ENCODE data around the gene SUPT5H. TPM values are rescaled to one million over a fixed set of nuclear protein-coding genes. Genes with fewer than 3 reads are reported as not detected.

SUPT5H gene
- total and polyA plus RNA-seq, 4 donors = 35.9 to 158 (median 112) TPM

DNA sequence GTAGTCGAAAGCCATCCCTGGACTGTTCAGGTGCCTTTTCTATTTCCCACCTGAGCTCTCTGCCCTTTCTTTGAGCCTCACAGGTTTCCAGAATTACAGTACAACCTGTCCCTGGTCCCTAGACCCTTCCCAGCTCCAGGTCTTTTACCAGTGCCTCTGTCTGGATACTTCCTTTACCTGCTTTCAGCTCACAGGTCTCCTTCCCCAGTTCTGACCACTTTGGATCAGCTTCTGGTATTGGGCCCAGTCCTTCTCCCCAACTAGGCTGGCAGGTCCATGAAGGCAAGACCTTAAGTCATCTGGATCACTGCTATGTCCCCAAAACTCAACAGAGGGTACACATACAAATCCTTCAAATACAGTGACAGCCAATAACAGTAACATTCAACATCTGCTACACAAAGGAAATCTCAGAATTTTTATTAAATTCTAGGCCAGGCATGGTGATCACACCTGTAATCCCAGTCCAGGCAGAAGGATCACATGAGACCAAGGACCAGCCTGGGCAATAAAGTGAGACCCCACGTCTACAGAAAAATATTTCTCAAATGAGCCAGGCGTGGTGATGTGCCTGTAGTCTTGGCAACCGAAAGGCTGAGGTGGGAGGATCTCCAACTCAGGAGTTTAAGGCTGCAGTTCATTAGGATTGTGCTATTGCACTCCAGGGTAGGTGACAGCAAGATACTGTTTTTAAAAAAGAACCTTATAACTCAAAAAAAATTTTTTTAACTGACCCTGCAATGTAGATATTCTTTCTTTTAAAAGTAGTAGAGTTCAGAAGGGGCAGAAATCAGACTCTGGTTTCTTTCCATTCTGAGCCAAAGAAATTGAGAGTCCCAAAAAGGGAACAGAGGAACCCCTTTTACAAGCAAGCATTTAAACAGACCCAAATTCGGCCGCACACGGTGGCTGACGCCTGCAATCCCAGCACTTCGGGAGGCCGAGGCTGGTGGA lies 11.0 kb upstream of the SUPT5H start:
- H3K27ac ChIP-seq (ENCODE audit: low read depth, low read length) = no peak overlapping the region
- H3K9me3 ChIP-seq (ENCODE audit: control insufficient read depth, insufficient read depth, low read length) = no peaks in the 10 kb centered on the region
- peaks cover 22% of the 10 kb centered on the region for H3K4me1 ChIP-seq (ENCODE audit: control insufficient read depth, insufficient read depth, low read length)
- H3K27me3 ChIP-seq (ENCODE audit: control insufficient read depth, insufficient read depth, low read length) = no peaks in the 10 kb centered on the region
- DNase-seq (ENCODE audit: low read depth in 4 of 6, low spot score in 6 of 6) = no peak
- H3K4me3 ChIP-seq (ENCODE audit: low read depth, low read length) = peak overlapping the region; percentile 84
- H3K36me3 ChIP-seq (ENCODE audit: control insufficient read depth, insufficient read depth, low read length) = peaks cover 37% of the 10 kb centered on the region
- WGBS (ENCODE audit: insufficient coverage) = 55% methylated on average over 4 of the region's 10 CpGs

DNA sequence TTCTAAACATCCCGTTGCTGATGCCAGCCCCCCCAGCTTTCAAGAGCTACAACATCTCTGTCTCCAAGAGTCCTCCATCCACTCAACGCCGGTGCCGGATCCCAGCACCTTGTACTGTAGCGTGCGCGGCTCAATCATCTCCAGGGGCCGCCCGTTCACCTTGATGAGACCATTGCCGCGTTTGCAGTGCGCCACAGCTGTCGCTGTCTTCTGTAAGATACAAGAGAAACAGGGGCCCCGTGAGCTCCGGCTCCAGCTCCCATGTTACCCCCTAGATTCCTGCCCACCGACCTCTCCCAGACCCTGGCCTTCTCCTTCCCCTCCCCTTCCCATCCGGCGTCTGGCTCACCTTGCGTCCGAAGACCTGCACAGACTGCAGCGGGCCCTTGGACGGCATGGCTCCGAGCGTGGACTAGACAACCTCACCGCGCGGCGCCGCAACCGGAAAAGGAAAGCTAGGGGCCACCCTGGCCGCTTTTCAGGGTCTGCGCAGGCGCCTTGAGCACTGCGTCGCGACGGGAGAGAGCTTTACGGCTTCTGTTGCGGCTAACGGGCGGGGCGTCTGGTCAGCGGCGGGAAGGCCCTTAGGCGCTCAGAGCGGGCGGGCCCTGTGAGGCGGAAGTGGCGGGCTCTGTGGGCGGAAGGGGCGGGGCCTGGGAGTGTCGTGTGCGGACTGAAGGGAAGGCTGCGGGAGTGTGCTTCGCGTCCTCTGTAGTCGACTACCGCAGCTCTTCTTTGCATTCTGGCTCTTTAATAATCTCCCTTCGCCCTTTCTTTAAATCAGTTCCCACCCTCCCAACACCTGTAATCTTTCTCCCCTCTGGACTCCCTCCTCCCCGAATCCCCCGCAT lies 9.7 kb upstream of the SUPT5H start, which contains the start of gene RPS16:
RPS16 (minus strand) TSS at position 451 of the 851 bp plus-strand sequence; CDS start at position 397, 54 bp downstream.
- Histone ChIP-seq H3K36me3 (ENCODE audit: control insufficient read depth, insufficient read depth, low read length) (peaks cover 37% of the 10 kb centered on the region), H3K27ac (ENCODE audit: low read depth, low read length) (peak within 1 kb of the TSS; percentile 93), H3K4me1 (ENCODE audit: control insufficient read depth, insufficient read depth, low read length) (peaks cover 26% of the 10 kb centered on the region), H3K9me3 (ENCODE audit: control insufficient read depth, insufficient read depth, low read length) (no peaks in the 10 kb centered on the region), H3K4me3 (ENCODE audit: low read depth, low read length) (peak within 1 kb of the TSS; percentile 84), H3K27me3 (ENCODE audit: control insufficient read depth, insufficient read depth, low read length) (no peaks in the 10 kb centered on the region)
- WGBS (ENCODE audit: insufficient coverage) = 0% methylated on average over 54 of the region's 61 CpGs
- DNase-seq (ENCODE audit: low read depth in 4 of 6, low spot score in 6 of 6) = peak; percentile 83 to 99 (median 94)

DNA sequence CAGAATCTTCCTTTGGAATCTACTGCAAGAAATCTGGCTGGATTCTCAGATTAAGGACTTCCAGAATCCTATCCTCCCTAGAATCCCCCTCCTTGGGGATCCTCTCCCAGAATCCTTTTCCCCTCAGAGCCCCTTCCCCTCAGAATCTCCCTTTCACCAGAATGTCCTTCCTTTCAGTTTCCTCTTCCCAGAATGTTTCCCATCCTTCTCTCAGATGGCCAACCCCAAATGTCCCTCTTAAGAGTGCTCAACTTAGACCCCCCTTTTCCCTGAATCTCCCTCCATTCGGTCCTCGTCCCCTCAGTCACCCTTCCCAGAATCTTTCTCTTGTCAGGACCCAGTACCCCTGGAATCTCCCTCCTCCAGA lies 9.0 kb upstream of the SUPT5H start:
- Histone ChIP-seq H3K27me3 (ENCODE audit: control insufficient read depth, insufficient read depth, low read length) (no peaks in the 10 kb centered on the region), H3K4me1 (ENCODE audit: control insufficient read depth, insufficient read depth, low read length) (peaks cover 22% of the 10 kb centered on the region), H3K9me3 (ENCODE audit: control insufficient read depth, insufficient read depth, low read length) (no peaks in the 10 kb centered on the region), H3K27ac (ENCODE audit: low read depth, low read length) (peak overlapping the region; percentile 93), H3K36me3 (ENCODE audit: control insufficient read depth, insufficient read depth, low read length) (peaks cover 32% of the 10 kb centered on the region), H3K4me3 (ENCODE audit: low read depth, low read length) (peak overlapping the region; percentile 84)
- WGBS (ENCODE audit: insufficient coverage) = 0% methylated on average over 2 of the region's 2 CpGs
- DNase-seq (ENCODE audit: low read depth in 4 of 6, low spot score in 6 of 6) = no peak

DNA sequence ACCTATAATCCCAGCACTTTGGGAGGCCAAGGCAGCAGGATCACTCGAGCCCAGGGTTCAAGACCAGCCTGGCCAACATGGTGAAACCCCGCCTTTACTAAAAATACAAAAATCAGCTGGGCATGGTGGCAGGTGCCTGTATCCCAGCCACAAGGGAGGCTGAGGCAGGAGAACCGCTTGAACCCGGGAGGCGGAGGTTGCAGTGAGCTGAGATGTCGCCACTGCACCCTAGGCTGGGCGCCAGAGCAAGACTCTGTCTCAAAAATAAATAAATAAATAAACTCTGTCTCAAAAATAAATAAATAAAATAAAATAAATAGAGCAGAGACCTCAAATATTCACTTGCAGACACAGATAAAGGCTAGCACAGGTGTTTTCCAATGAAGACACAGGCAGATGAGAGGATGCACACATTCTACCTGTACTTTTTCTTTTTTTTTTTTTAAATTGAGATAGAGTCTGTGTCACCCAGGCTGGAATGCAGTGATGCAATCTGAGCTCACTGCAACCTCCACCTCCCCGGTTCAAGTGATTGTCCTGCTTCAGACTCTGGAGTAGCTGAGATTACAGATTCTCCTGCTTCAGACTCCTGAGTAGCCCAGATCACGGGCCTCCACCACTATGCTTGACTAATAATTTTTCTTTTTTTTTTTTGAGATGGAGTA lies 7.0 kb upstream of the SUPT5H start:
- no peak for DNase-seq (ENCODE audit: low read depth in 4 of 6, low spot score in 6 of 6)
- H3K27ac ChIP-seq (ENCODE audit: low read depth, low read length) = no peak overlapping the region
- no peak overlapping the region for H3K4me3 ChIP-seq (ENCODE audit: low read depth, low read length)
- peaks cover 12% of the 10 kb centered on the region for H3K36me3 ChIP-seq (ENCODE audit: control insufficient read depth, insufficient read depth, low read length)
- H3K4me1 ChIP-seq (ENCODE audit: control insufficient read depth, insufficient read depth, low read length) = peaks cover 22% of the 10 kb centered on the region
- no peaks in the 10 kb centered on the region for H3K27me3 ChIP-seq (ENCODE audit: control insufficient read depth, insufficient read depth, low read length)
- 93% methylated on average over 3 of the region's 9 CpGs for WGBS (ENCODE audit: insufficient coverage)
- no peaks in the 10 kb centered on the region for H3K9me3 ChIP-seq (ENCODE audit: control insufficient read depth, insufficient read depth, low read length)

DNA sequence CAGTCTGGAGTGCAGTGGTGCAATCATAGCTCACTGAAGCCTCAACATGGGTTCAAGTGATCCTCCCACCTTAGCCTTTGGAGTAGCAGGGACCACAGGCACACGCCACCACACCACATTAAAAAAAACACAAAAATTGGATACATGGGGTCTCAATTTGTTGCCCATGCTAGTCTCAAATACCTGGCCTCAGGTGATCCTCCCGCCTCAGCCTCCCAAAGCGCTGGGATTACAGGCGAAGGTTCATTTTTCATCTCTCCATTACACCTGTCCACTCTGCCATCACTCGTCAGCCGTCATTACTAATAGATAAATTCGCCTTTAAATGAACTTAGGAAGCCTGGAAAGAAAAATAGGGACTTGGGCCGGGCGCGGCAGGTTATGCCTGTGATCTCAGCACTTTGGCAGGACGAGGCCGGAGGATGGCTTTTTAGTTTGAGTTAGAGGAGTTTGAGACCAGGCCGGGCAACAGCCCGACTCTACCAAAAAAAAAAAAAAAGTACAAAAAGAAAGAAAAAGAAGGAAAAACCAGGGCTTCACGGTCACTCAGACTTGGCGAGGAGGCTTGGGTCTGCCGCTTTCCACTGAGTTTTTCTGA lies 685 bp upstream of the SUPT5H start:
- peaks cover 26% of the 10 kb centered on the region for H3K36me3 ChIP-seq (ENCODE audit: control insufficient read depth, insufficient read depth, low read length)
- H3K4me1 ChIP-seq (ENCODE audit: control insufficient read depth, insufficient read depth, low read length) = peaks cover 23% of the 10 kb centered on the region
- 10% methylated on average over 6 of the region's 17 CpGs for WGBS (ENCODE audit: insufficient coverage)

DNA sequence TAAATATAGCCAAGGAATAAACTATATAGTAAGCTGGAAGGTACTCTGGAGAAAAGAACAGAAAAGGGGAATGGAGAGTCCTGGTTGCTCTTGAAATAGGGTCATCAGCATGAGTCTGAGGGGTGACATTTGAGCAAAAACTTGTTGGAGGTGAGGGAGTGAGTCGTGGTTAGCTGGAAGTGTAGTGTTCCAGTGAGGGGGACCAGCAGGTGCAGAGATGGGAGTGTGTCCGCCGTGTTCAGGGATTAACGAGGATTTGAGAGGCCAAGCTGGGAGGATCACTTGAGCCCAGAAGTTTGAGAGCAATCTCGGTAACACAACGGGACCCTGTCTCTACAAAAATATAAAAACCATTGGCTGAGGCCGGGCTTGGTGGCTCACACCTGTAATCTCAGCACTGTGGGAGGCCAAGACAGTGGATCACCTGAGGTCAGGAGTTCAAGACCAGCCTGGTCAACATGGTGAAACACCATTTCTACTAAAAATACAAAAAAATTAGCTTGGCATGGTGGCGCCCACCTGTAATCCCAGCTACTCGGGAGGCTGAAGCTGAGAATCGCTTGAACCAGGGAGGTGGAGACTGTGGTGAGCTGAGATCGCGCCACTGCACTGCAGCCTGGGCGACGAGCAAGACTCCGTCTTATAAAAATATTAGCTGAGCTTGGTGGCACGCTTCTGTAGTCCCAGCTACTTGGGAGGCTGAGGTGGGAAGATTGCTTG lies 1.1 kb downstream of the SUPT5H start:
- H3K27me3 ChIP-seq (ENCODE audit: control insufficient read depth, insufficient read depth, low read length) = no peaks in the 10 kb centered on the region
- H3K27ac ChIP-seq (ENCODE audit: low read depth, low read length) = no peak overlapping the region
- H3K36me3 ChIP-seq (ENCODE audit: control insufficient read depth, insufficient read depth, low read length) = peaks cover 31% of the 10 kb centered on the region
- DNase-seq (ENCODE audit: low read depth in 4 of 6, low spot score in 6 of 6) = no peak
- H3K9me3 ChIP-seq (ENCODE audit: control insufficient read depth, insufficient read depth, low read length) = no peaks in the 10 kb centered on the region
- peaks cover 19% of the 10 kb centered on the region for H3K4me1 ChIP-seq (ENCODE audit: control insufficient read depth, insufficient read depth, low read length)
- 92% methylated on average over 9 of the region's 16 CpGs for WGBS (ENCODE audit: insufficient coverage)
- H3K4me3 ChIP-seq (ENCODE audit: low read depth, low read length) = peak overlapping the region; percentile 89

More for the DNA sequence above, 685 bp upstream of the SUPT5H start:
- Histone ChIP-seq H3K27me3 (ENCODE audit: control insufficient read depth, insufficient read depth, low read length) (no peaks in the 10 kb centered on the region), H3K9me3 (ENCODE audit: control insufficient read depth, insufficient read depth, low read length) (no peaks in the 10 kb centered on the region), H3K4me3 (ENCODE audit: low read depth, low read length) (peak overlapping the region; percentile 89), H3K27ac (ENCODE audit: low read depth, low read length) (peak overlapping the region; percentile 90)
- DNase-seq (ENCODE audit: low read depth in 4 of 6, low spot score in 6 of 6) = no peak

DNA sequence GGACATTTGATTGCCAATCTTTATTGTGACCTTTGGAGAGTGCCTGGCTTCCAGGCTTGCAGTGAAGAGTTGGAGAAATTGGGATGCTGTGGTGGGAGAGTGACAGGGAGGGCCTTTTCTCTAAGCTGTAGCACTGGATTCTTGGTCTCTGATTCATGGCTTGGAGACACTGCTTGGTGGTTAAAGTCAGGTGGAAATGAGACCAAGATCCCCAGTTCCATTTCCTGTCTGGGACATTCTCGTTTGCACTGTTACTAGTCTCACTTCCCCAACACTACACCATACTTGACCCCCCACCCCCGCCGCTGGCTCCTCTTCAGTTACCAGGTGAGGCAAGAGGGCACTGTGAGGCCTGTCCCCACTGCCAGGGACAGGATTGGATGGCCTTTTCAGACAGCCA lies 2.9 kb downstream of the SUPT5H start:
- no peak overlapping the region for H3K27ac ChIP-seq (ENCODE audit: low read depth, low read length)
- no peak overlapping the region for H3K4me3 ChIP-seq (ENCODE audit: low read depth, low read length)

DNA sequence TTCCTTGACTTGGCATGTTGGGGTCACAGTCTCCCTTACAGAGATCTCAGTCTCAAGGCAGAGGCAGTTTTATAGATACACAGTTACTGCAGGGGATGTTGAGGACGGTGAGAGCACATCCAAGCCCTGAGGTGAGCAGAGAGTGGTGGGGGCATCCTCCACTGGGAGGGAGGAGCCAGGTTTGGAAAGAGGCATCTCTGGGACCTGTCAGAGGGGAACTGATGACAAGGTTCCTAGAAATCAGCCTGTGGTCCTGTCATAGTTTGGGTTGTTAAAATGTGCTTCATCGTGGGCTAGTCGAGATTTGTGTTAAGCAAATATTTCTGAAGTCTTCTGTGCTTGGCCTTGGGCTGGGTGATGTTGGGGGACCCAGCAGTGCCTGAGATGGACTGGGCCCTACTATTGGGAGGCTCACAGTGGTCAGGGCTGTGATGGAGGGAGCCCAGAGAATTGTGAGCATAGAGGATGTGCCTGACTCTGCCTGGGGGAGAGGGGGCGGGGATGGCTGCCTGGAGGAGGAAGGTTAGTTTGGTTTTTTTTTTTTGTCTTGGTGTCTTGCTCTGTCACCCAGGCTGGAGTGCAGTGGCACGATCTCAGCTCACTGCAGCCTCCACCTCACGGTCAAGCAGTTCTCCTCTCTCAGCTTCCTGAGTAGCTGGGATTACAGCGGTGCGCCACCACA lies 3.9 kb downstream of the SUPT5H start:
- Histone ChIP-seq H3K27me3 (ENCODE audit: control insufficient read depth, insufficient read depth, low read length) (no peaks in the 10 kb centered on the region), H3K4me3 (ENCODE audit: low read depth, low read length) (no peak overlapping the region), H3K36me3 (ENCODE audit: control insufficient read depth, insufficient read depth, low read length) (peaks cover 51% of the 10 kb centered on the region), H3K27ac (ENCODE audit: low read depth, low read length) (no peak overlapping the region), H3K9me3 (ENCODE audit: control insufficient read depth, insufficient read depth, low read length) (no peaks in the 10 kb centered on the region), H3K4me1 (ENCODE audit: control insufficient read depth, insufficient read depth, low read length) (peaks cover 16% of the 10 kb centered on the region)
- WGBS (ENCODE audit: insufficient coverage) = 90% methylated on average over 3 of the region's 8 CpGs
- no peak for DNase-seq (ENCODE audit: low read depth in 4 of 6, low spot score in 6 of 6)

More for the DNA sequence above, 2.9 kb downstream of the SUPT5H start:
- WGBS (ENCODE audit: insufficient coverage) = 94% methylated on average over 3 of the region's 3 CpGs
- H3K4me1 ChIP-seq (ENCODE audit: control insufficient read depth, insufficient read depth, low read length) = peaks cover 19% of the 10 kb centered on the region
- H3K36me3 ChIP-seq (ENCODE audit: control insufficient read depth, insufficient read depth, low read length) = peaks cover 44% of the 10 kb centered on the region
- DNase-seq (ENCODE audit: low read depth in 4 of 6, low spot score in 6 of 6) = no peak
- H3K27me3 ChIP-seq (ENCODE audit: control insufficient read depth, insufficient read depth, low read length) = no peaks in the 10 kb centered on the region
- no peaks in the 10 kb centered on the region for H3K9me3 ChIP-seq (ENCODE audit: control insufficient read depth, insufficient read depth, low read length)

Measured in spinal cord (tissue), 10 donors.